GM18505 (cell line): ENCODE measurements around the gene PARN.

Experiments used
- ATAC-seq: cut with Tn5 transposase; IDR thresholded peaks from one replicate; pipeline ENCODE4 v1.9.1; 2021; ENCODE audit not compliant: unreplicated experiment
- POLR2A ChIP-seq: IDR thresholded peaks from 4 replicates; pipeline ENCODE4 v1.6.1; 2011; ENCODE audit warnings: borderline replicate concordance; ENCODE audit not compliant: insufficient read depth, insufficient read length; ENCODE audit errors: extremely low read depth

PARN gene

GRCh38 chr16:14629919-14630619 lies at the start of gene PARN:
Gene PARN (minus strand): TSS chr16:14630260. CDS start chr16:14630125, 135 bp downstream.
- ATAC-seq: peak; percentile 53

GRCh38 chr16:14678748-14679497 lies 48.9 kb upstream of the PARN start:
- no peak for ATAC-seq

More at GRCh38 chr16:14629919-14630619, at the start of gene PARN:
- peak; percentile 98 for TF ChIP-seq POLR2A

GRCh38 chr16:14677627-14678026 lies 47.6 kb upstream of the PARN start:
- no peak for ATAC-seq
- no peak for TF ChIP-seq POLR2A

More at GRCh38 chr16:14678748-14679497, 48.9 kb upstream of the PARN start:
- TF ChIP-seq POLR2A: no peak

GRCh38 chr16:14676633-14677032 lies 46.6 kb upstream of the PARN start:
- no peak for ATAC-seq
- no peak for TF ChIP-seq POLR2A

- no peak for ATAC-seq
- no peak for TF ChIP-seq POLR2A
These were observed 42.4 kb upstream of the PARN start for GRCh38 chr16:14672403-14672971.

- no peak for ATAC-seq
- no peak for TF ChIP-seq POLR2A
These were observed 39.7 kb upstream of the PARN start for GRCh38 chr16:14669776-14670175.

- ATAC-seq: no peak
- no peak for TF ChIP-seq POLR2A
These were observed 38.6 kb upstream of the PARN start for GRCh38 chr16:14668556-14669223.

GRCh38 chr16:14667347-14668266 lies 37.5 kb upstream of the PARN start:
- TF ChIP-seq POLR2A: no peak

GRCh38 chr16:14658063-14658462 lies 28.0 kb upstream of the PARN start:
- peak; percentile 43 for TF ChIP-seq POLR2A
- no peak for ATAC-seq

More at GRCh38 chr16:14667347-14668266, 37.5 kb upstream of the PARN start:
- no peak for ATAC-seq

- no peak for ATAC-seq
- no peak for TF ChIP-seq POLR2A
These were observed 22.7 kb upstream of the PARN start for GRCh38 chr16:14652726-14653125.

GRCh38 chr16:14650629-14651028 lies 20.6 kb upstream of the PARN start:
- no peak for ATAC-seq
- no peak for TF ChIP-seq POLR2A

- no peak for TF ChIP-seq POLR2A
- no peak for ATAC-seq
These were observed 19.8 kb upstream of the PARN start for GRCh38 chr16:14649816-14650215.
